PC-9 (cell line): Measurements from ENCODE around the gene GPS2. TPM values are rescaled to one million over a fixed set of nuclear protein-coding genes. Genes with fewer than 3 reads are reported as not detected.
"Not testable (repeated sequence)": the region's sequence is repeated elsewhere in the genome, so short reads cannot be mapped to it uniquely, and the experiment has no call there.

Experiments used
- BruUV-seq: library from RNA; stranded (reverse); fragments of 400-500 nt; replicated peaks from 2 replicates; lab custom pipeline; 2021; lab: Mats Ljungman, UMichigan
- CTCF ChIA-PET: fragments of 300-600 bp; sonication (Branson Sonifier 250); formaldehyde crosslinking; loops from one replicate; lab custom pipeline; 2022; ENCODE audit warnings: antibody characterized with exemption; lab: Charles Lee
- POLR2A ChIA-PET: fragments of 300-600 bp; sonication (Branson Sonifier 250); formaldehyde crosslinking; loops from one replicate; lab custom pipeline; 2022; ENCODE audit warnings: antibody characterized with exemption; ENCODE audit not compliant: unreplicated experiment; lab: Charles Lee
- DNase-seq, 2 experiments: peaks; one replicate each; pipeline versions ENCODE4 v3.0.0 to v3.0.0-alpha.2; 2015 to 2022; ENCODE audit warnings: mixed read lengths in 1 of 2
- H2AFZ ChIP-seq: fragments of 200-600 bp; sonication (generic); 2 replicates; pipeline ENCODE4 v1.8.1; 2017; ENCODE audit warnings: antibody characterized with exemption
- H3F3A ChIP-seq: fragments of 200-600 bp; sonication (generic); 2 replicates; pipeline ENCODE4 v1.8.1; 2017; ENCODE audit warnings: antibody characterized with exemption, mild to moderate bottlenecking, low read depth; ENCODE audit not compliant: insufficient read depth
- H3K27ac ChIP-seq: fragments of 200-600 bp; sonication (generic); 2 replicates; pipeline ENCODE4 v1.6.1; 2016; ENCODE audit warnings: mixed run types
- H3K27me3 ChIP-seq: fragments of 200-600 bp; sonication (generic); 2 replicates; pipeline ENCODE4 v1.6.1; 2016; ENCODE audit warnings: low read depth, mixed run types; ENCODE audit not compliant: insufficient read depth
- H3K36me3 ChIP-seq: fragments of 200-600 bp; sonication (generic); 2 replicates; pipeline ENCODE4 v1.6.1; 2016; ENCODE audit warnings: low read depth, mixed run types
- H3K4me1 ChIP-seq: fragments of 200-600 bp; sonication (generic); replicated peaks from 2 replicates; pipeline ENCODE4 v1.6.1; 2016; ENCODE audit warnings: mixed run types; ENCODE audit not compliant: insufficient read depth
- H3K4me2 ChIP-seq: fragments of 200-600 bp; sonication (generic); 2 replicates; pipeline ENCODE4 v1.6.1; 2017; ENCODE audit warnings: mixed run types
- H3K4me3 ChIP-seq: fragments of 200-600 bp; sonication (generic); 2 replicates; pipeline ENCODE4 v1.6.1; 2016; ENCODE audit warnings: mixed run types
- H3K79me2 ChIP-seq: fragments of 200-600 bp; sonication (generic); 2 replicates; pipeline ENCODE4 v1.6.1; 2017; ENCODE audit warnings: low read depth, mixed run types
- H3K9me2 ChIP-seq: fragments of 200-600 bp; sonication (generic); 2 replicates; pipeline ENCODE4 v1.8.1; 2017; ENCODE audit warnings: mild to moderate bottlenecking; ENCODE audit not compliant: insufficient read depth
- H3K9me3 ChIP-seq: fragments of 200-600 bp; sonication (generic); 2 replicates; pipeline ENCODE4 v1.8.1; 2016; ENCODE audit warnings: low read depth; ENCODE audit not compliant: insufficient read depth
- H4K20me1 ChIP-seq: fragments of 200-600 bp; sonication (generic); 2 replicates; pipeline ENCODE4 v1.8.1; 2017; ENCODE audit not compliant: insufficient read depth
- EZH2 ChIP-seq: fragments of 200-600 bp; sonication (generic); IDR thresholded peaks from 2 replicates; pipeline ENCODE4 v1.8.0; 2017; ENCODE audit warnings: antibody characterized with exemption, low read depth
- intact Hi-C: fragments of 100-400 bp; cut with micrococcal nuclease; formaldehyde crosslinking; loops from one replicate; pipeline ENCODE4 v1.10.0; 2022; ENCODE audit not compliant: unreplicated experiment
- total RNA-seq: library from RNA; stranded (reverse); gene quantifications from 2 replicates; pipeline ENCODE4 v1.2.3, GENCODE V29; 2021
- TF ChIP-seq, protein P1 (sequence below): fragments of 200-600 bp; sonication (generic); conservative IDR thresholded peaks from 2 replicates; pipeline ENCODE4 v1.6.1; 2017; ENCODE audit warnings: mixed run types, antibody characterized with exemption, mild to moderate bottlenecking, moderate library complexity

GPS2 gene
- total RNA-seq, 1 experiment from 2014 or later = 61.3 TPM

DNA sequence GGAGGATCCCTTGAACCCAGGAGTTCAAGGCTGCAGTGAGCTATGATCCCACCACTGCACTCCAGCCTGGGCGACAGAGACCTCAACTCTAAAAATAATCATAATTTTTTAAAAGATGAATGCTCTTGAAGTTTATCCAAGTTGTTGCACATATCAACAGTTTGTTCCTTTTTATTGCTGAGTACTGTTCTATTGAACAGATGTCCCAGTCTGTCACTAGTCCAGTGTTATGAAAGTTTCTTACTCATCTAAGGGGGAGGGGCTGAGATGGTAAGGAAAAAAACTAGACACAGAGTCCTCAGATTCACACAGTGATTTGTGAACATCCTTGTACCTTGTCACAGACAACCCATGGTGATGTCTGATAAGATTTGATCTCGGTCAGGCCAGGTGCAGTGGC, 25.0 kb upstream of the GPS2 start:
- no peaks in the 10 kb centered on the region for H3K9me3 ChIP-seq
- H4K20me1 ChIP-seq = no peaks in the 10 kb centered on the region
- H3F3A ChIP-seq = no peaks in the 10 kb centered on the region; the same call in 1 of the 2 replicates
- H2AFZ ChIP-seq = no peak overlapping the region
- no peaks in the 10 kb centered on the region for H3K4me1 ChIP-seq
- POLR2A ChIA-PET = no interaction called here
- H3K27me3 ChIP-seq = peaks cover 13% of the 10 kb centered on the region
- CTCF ChIA-PET = no interaction called here
- intact Hi-C loops = no loop called here
- no peak overlapping the region for H3K4me3 ChIP-seq
- peak in 1 of 2 experiments; percentile 42 for DNase-seq
- no peaks in the 10 kb centered on the region for H3K9me2 ChIP-seq
- no TSS peak for BruUV-seq
- TF ChIP-seq, protein P1, sequence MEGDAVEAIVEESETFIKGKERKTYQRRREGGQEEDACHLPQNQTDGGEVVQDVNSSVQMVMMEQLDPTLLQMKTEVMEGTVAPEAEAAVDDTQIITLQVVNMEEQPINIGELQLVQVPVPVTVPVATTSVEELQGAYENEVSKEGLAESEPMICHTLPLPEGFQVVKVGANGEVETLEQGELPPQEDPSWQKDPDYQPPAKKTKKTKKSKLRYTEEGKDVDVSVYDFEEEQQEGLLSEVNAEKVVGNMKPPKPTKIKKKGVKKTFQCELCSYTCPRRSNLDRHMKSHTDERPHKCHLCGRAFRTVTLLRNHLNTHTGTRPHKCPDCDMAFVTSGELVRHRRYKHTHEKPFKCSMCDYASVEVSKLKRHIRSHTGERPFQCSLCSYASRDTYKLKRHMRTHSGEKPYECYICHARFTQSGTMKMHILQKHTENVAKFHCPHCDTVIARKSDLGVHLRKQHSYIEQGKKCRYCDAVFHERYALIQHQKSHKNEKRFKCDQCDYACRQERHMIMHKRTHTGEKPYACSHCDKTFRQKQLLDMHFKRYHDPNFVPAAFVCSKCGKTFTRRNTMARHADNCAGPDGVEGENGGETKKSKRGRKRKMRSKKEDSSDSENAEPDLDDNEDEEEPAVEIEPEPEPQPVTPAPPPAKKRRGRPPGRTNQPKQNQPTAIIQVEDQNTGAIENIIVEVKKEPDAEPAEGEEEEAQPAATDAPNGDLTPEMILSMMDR = no peak
- no peak for TF ChIP-seq EZH2
- H3K79me2 ChIP-seq = no peaks in the 10 kb centered on the region
- H3K36me3 ChIP-seq = no peaks in the 10 kb centered on the region
- no peak overlapping the region for H3K27ac ChIP-seq
- H3K4me2 ChIP-seq = no peak overlapping the region

DNA sequence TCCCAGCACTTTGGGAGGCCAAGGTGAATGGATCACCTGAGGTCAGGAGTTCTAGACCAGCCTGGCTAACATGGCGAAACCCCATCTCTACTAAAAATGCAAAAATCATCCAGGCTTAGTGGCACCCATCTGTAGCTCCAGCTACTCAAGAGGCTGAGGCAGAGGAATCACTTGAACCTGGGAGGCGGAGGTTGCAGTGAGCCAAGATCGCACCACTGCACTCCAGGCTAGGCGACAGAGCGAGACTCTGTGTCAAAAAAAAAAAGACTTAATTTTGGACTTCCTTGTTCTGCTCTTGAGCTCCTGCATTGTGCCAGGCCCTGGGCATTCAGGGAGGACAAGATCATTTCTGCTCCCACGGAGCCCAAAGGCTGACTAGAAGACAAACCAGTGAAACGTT, 22.4 kb upstream of the GPS2 start:
- H3K27ac ChIP-seq, H2AFZ ChIP-seq, H3K4me3 ChIP-seq, H3K27me3 ChIP-seq, POLR2A ChIA-PET, H3K9me2 ChIP-seq, H3K9me3 ChIP-seq, BruUV-seq, H4K20me1 ChIP-seq, H3F3A ChIP-seq, H3K36me3 ChIP-seq, intact Hi-C loops, H3K4me1 ChIP-seq, H3K4me2 ChIP-seq, H3K79me2 ChIP-seq, DNase-seq: not testable (repeated sequence)
- CTCF ChIA-PET = interaction anchor here (0.6 to 1.4 kb wide), 2 partner anchors 8 to 379 kb away, joined by 3 to 4 read pairs; no protein-coding TSS in a partner anchor

DNA sequence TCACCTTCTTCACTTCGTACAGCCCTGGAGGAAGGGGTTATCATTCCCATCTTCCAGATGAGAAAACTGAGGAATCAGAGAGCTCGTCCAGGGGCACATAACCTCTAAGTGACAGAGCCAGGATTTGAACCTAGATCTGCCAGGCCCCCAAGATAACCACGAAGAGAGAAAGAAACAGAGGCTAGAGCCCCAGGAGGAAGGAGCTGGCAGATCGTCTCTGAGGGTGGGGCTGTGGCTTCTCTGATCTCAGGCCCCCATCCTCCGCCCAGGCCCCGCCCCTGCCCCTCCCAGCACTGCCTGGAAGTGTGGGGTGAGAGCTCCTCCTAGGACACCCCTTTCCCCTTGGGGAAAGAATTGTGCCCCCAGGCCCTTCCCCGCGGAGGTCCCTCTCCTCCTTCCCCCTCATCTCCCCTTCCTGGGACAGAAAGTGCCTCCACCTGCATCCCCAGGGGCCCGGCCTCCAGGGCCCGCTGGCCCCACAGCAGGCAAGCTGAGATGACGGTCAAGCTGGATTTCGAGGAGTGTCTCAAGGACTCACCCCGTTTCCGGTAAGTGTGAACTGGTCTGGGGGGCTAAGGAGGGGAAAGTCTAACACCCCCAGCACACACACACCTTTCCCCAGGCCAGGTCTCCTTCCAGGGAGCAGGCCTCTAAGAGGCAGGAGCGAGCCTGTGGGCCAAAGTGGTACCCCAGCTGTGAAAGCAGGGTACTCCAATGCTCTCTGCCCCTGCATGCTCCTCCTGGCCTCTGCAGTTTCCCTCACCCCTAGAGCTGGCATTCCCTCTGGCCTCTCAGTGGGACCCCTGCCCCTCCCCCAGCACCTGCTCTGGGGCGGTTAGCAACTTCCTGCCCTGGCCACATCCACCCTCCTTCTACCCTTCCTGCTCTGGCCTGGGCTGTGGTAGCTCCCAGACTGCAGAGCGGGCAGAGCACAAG, 21.3 kb upstream of the GPS2 start, which contains the start of gene ACAP1:
Gene ACAP1 (plus strand): TSS at position 290 of the 936 bp plus-strand sequence. CDS start 206 bp downstream, at position 496.
- ChIA-PET POLR2A (no interaction called here), CTCF (interaction anchor here (1.4 kb wide), 1 partner anchor 9 kb away, joined by 4 read pairs; no protein-coding TSS in a partner anchor)
- Histone ChIP-seq H4K20me1 (no peaks in the 10 kb centered on the region), H3K4me2 (no peak within 1 kb of the TSS), H3K27ac (no peak within 1 kb of the TSS), H2AFZ (no peak within 1 kb of the TSS), H3K9me3 (no peaks in the 10 kb centered on the region), H3F3A (no peaks in the 10 kb centered on the region; the same call in 1 of the 2 replicates), H3K4me1 (no peaks in the 10 kb centered on the region), H3K4me3 (no peak within 1 kb of the TSS), H3K79me2 (no peaks in the 10 kb centered on the region), H3K27me3 (no peaks in the 10 kb centered on the region), H3K9me2 (no peaks in the 10 kb centered on the region), H3K36me3 (no peaks in the 10 kb centered on the region)
- intact Hi-C loops = no loop called here
- DNase-seq = no peak
- TF ChIP-seq, protein P1 = no peak
- no peak for TF ChIP-seq EZH2
- no TSS peak for BruUV-seq

DNA sequence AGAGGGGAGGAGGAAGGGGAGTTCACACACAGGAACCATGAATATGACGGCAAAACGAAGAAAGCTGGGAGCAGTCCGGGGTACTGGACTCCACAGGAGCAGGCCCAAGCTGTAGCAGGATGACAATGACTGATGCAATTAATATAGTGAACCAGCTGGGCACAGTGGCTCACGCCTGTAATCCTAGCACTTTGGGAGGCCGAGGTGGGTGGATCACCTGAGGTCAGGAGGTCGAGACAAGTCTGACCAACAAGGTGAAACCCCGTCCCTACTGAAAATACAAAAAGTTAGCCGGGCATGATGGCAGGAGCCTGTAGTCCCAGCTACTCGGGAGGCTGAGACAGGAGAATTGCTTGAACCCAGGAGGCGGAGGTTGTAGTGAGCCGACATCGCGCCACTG, 20.6 kb upstream of the GPS2 start:
- DNase-seq, BruUV-seq, H3K27me3 ChIP-seq, H3K4me3 ChIP-seq, CTCF ChIA-PET, H3K9me3 ChIP-seq, H3K4me2 ChIP-seq, H3K4me1 ChIP-seq, POLR2A ChIA-PET, H3K9me2 ChIP-seq, H3K79me2 ChIP-seq, H3F3A ChIP-seq, H3K27ac ChIP-seq, H2AFZ ChIP-seq, H3K36me3 ChIP-seq, H4K20me1 ChIP-seq, intact Hi-C loops: not testable (repeated sequence)
